ENCODE results near the gene VMAC.
"Not testable (repeated sequence)": the region's sequence is repeated elsewhere in the genome, so short reads cannot be mapped to it uniquely, and the experiment has no call there.

VMAC gene, protein sequence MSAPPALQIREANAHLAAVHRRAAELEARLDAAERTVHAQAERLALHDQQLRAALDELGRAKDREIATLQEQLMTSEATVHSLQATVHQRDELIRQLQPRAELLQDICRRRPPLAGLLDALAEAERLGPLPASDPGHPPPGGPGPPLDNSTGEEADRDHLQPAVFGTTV

GRCh38 chr19:5904352-5905113 is at the start of gene VMAC:
Gene VMAC (plus strand): TSS chr19:5904872. CDS start chr19:5904891, 19 bp downstream.
- DNase-seq (ENCODE audit: low spot score) = peak; percentile 97

DNA sequence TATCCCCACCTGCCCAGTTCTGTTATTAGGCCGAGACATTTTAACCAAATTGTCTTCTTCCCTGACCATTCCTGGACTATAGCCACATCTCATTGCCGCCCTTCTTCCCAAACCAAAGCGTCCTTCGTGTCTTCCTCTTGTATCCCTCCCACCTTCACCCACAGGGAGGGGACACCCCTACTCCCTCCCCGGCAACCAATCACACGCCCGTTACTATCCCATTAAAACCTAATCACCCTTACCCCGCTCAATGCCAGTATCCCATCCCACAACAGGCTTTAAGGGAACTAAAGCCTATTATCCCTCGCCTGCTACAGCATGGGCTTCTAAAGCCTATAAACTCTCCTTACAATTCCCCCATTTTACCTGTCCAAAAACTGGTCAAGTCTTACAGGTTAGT is 49.5 kb upstream of the VMAC start:
- DNase-seq (ENCODE audit: low spot score) = peak; percentile 7

- no peak for DNase-seq (ENCODE audit: low spot score)
Measured at GRCh38 chr19:5857203-5858081, 47.2 kb upstream of the VMAC start.

- DNase-seq (ENCODE audit: low spot score) = peak; percentile 10
Measured at GRCh38 chr19:5863030-5863665, 41.5 kb upstream of the VMAC start.

GRCh38 chr19:5864013-5864720 is 40.5 kb upstream of the VMAC start:
- no peak for DNase-seq (ENCODE audit: low spot score)

GRCh38 chr19:5864725-5865486 is 39.8 kb upstream of the VMAC start:
- DNase-seq (ENCODE audit: low spot score) = peak; percentile 29

GRCh38 chr19:5865772-5866171 is 38.9 kb upstream of the VMAC start:
- no peak for DNase-seq (ENCODE audit: low spot score)

- no peak for DNase-seq (ENCODE audit: low spot score)
Measured at GRCh38 chr19:5867201-5868136, 37.2 kb upstream of the VMAC start.

- no peak for DNase-seq (ENCODE audit: low spot score)
Measured at GRCh38 chr19:5870986-5871394, 33.7 kb upstream of the VMAC start.

- DNase-seq (ENCODE audit: low spot score) = peak; percentile 5
Measured at GRCh38 chr19:5873617-5874199, 31.0 kb upstream of the VMAC start.

DNA sequence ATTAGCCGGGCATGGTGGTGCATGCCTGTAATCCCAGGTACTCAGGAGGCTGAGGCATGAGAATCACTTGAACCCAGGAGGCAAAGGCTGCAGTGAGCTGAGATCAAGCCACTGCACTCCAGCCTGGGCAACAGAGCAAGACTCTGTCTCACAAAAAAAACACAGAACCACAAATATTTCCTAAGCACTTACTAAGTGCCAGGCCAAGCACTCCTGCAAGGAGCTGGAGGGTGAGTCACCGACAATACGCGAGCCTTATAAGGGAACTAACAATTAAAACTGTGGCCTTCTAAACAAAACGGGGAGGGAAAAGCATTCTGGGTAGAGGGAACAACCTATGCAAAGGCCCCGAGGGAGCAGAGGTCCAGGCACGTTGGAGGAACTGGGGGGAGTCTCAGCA is 30.2 kb upstream of the VMAC start:
- DNase-seq (ENCODE audit: low spot score) = not testable (repeated sequence)

DNA sequence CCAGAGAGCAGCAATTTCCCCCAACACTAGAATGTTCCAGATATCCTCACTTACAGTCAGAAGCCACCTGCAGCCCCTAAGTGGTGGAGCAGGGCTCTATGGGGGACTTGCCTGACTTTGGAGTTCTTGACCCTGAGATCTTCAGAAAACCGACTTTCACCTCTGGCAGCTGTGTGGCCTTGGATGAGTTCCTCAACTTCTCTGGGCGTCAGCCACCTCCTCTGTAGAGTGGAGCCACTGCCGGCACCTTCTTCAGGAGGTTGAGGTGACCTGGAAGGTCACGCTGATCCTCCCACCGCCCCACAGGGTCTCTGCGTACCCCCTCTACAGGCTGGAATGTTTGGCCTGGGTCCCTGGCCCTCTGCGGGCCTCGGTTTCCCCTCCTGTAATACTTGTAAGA is 27.2 kb upstream of the VMAC start:
- no peak for DNase-seq (ENCODE audit: low spot score)

- peak; percentile 6 for DNase-seq (ENCODE audit: low spot score)
Measured at GRCh38 chr19:5877882-5878281, 26.8 kb upstream of the VMAC start.

DNA sequence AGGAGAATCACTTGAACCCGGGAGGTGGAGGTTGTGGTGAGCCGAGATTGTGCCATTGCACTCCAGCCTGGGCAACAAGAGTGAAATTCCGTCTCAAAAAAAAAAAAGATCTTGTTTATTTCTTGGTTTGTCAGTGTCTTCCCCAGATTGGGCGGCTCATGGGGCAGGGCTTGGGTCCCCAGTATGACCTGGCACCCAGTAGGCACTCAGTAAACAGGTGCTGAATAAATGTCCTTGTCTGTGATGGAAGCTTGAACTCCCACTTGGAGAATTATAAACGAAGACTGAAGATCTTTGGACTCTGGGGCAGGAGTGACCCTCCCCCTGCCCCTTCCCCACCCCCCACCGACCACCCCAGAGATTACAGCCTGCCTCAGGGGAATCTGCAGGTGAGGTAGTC is 24.5 kb upstream of the VMAC start:
- no peak for DNase-seq (ENCODE audit: low spot score)

DNA sequence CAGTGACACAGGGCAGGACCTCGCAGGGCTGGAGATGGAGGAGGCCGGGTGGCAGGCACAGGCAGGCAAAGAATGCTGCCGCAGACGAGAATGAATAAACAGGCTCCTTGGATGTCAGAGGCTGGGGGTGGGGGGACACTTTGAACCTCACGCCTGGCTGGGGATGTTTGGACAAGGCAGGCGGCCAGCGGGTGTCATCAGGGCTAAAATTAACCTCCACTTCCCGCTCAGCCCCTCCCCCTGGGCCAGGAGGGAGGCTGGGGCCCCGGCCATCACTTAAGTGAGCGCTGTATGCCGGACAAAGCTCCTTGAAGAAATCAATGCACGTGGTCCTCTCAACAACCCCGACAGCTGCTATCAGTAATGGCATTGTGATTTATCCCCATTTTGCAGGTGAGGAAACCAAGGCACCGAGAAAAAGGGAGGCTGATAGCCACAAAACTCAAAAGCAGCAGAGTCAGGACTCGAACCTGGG is 24.0 kb upstream of the VMAC start:
- DNase-seq (ENCODE audit: low spot score) = peak; percentile 64

DNA sequence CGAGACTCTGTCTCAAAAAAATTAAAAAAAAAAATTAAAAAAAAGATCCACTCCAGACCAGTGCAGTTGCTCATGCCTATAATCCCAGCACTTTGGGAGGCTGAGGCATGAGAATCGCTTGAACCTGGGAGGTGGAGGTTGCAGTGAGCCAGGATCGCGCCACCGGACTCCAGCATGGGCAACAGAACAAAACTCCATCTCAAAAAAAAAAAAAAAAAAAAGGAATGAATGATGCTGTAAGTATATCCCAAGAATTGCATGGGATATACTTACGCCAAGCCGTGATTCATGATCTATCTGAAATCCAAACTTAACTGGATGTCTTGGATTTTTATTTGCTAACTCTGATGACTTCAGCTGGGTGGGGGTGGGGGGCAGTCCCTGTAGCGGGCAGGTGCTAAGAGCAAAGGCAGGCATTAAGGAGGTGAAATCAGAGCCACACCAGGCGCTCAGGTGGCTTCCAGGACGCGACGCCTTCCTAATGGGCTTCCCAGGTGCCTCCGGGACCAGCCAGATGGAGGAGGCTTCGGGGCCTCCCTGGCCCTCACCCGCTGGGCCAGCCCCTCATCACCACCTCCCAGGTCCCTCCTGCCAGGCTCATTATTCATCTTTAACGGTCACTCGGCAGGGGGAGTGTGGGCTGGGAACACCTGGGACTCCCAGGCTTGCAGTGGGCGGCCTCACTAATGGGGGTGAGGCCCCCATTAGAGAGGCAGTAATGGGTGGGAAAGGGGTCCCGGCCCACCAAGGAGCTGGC is 23.0 kb upstream of the VMAC start:
- DNase-seq (ENCODE audit: low spot score) = peak; percentile 13

- DNase-seq (ENCODE audit: low spot score) = no peak
Measured at GRCh38 chr19:5882421-5882968, 22.2 kb upstream of the VMAC start.

Measured in iPS-NIHi11 (cell line).